HCT116 (cell line): ENCODE results near the gene CDH22. TPM values are rescaled to one million over a fixed set of nuclear protein-coding genes. Genes with fewer than 3 reads are reported as not detected.

Source experiments
- ATAC-seq: fragments of 200-7000 bp; cut with Tn5 transposase; 2 replicates; pipeline ENCODE4 v1.9.1; 2020; ENCODE audit warnings: mild to moderate bottlenecking, moderate library complexity
- BruUV-seq: library from RNA; stranded (reverse); fragments of 400-500 nt; replicated peaks from 2 replicates; lab custom pipeline; 2021; lab: Mats Ljungman, UMichigan
- CTCF ChIA-PET: fragments of 300-600 bp; sonication (Branson Sonifier 250); formaldehyde crosslinking; loops from one replicate; lab custom pipeline; 2021; ENCODE audit warnings: antibody characterized with exemption; lab: Charles Lee
- POLR2A ChIA-PET: fragments of 300-600, 350-600 bp; sonication (Branson Sonifier 250); formaldehyde crosslinking; loops from one replicate; lab custom pipeline; 2021; ENCODE audit warnings: antibody characterized with exemption; lab: Charles Lee
- RAD21 ChIA-PET, 2 experiments: fragments of 300-600 bp; sonication (Branson Sonifier 250); formaldehyde crosslinking; loops; one replicate each; lab custom pipeline; 2023; ENCODE audit warnings: low total read pairs in 2 of 2; ENCODE audit not compliant: uncharacterized antibody in 2 of 2, unreplicated experiment in 2 of 2, low non-redundant PET in 1 of 2; lab: Charles Lee
- DNase-seq: peaks from one replicate; pipeline ENCODE4 v3.0.0-alpha.2; 2010; ENCODE audit warnings: low read depth, low spot score
- H2AFZ ChIP-seq: fragments of 200-600 bp; shearing (Covaris generic), sonication (generic); 2 replicates; pipeline ENCODE4 v1.6.1; 2017; ENCODE audit warnings: low read depth, mixed run types, mixed read lengths, antibody characterized with exemption, low read length; ENCODE audit not compliant: poor library complexity, severe bottlenecking
- H3K27ac ChIP-seq: 2 replicates; pipeline ENCODE4 v1.5.1; 2012; ENCODE audit warnings: low read depth, low read length
- H3K27me3 ChIP-seq: fragments of 200-600 bp; sonication (generic); 2 replicates; pipeline ENCODE4 v1.6.1; 2016; ENCODE audit warnings: mixed run types, low read length, mixed read lengths; ENCODE audit not compliant: insufficient read depth
- H3K36me3 ChIP-seq, 2 experiments: fragments of 200-500 bp in 1 of 2; fragments of 200-600 bp in 1 of 2; sonication (Bioruptor generic) in 1 of 2; sonication (generic) in 1 of 2; 2 replicates each; pipeline versions ENCODE4 v1.5.1 to v1.6.1; 2014 to 2016; ENCODE audit warnings: low read length in 2 of 2, inconsistent platforms in 1 of 2, mixed read lengths in 1 of 2, mixed run types in 1 of 2; ENCODE audit not compliant: insufficient read depth in 2 of 2, control insufficient read depth in 1 of 2
- H3K4me1 ChIP-seq, 2 experiments: fragments of 200-600 bp in 1 of 2; sonication (generic) in 1 of 2; 2 replicates each; pipeline versions ENCODE4 v1.5.1 to v1.6.1; 2012 to 2017; ENCODE audit warnings: low read length in 2 of 2, inconsistent platforms in 1 of 2, mild to moderate bottlenecking in 1 of 2, mixed read lengths in 1 of 2, mixed run types in 1 of 2, moderate library complexity in 1 of 2; ENCODE audit not compliant: insufficient read depth in 2 of 2, control insufficient read depth in 1 of 2
- H3K4me2 ChIP-seq: fragments of 200-600 bp; sonication (generic); 2 replicates; pipeline ENCODE4 v1.6.1; 2017; ENCODE audit warnings: mixed run types, low read length, mixed read lengths
- H3K4me3 ChIP-seq, 2 experiments: fragments of 200-600 bp in 1 of 2; sonication (generic) in 1 of 2; replicated peaks in 1 of 2; 2 replicates each; pipeline ENCODE4 v1.5.1; 2011 to 2016; ENCODE audit warnings: low read length in 2 of 2, control low read depth in 1 of 2, low read depth in 1 of 2, mild to moderate bottlenecking in 1 of 2, mixed read lengths in 1 of 2, mixed run types in 1 of 2
- H3K79me2 ChIP-seq: fragments of 200-600 bp; sonication (generic); 2 replicates; pipeline ENCODE4 v1.6.1; 2017; ENCODE audit warnings: mild to moderate bottlenecking, mixed run types, low read length, moderate library complexity, mixed read lengths; ENCODE audit not compliant: insufficient read depth
- H3K9ac ChIP-seq: fragments of 200-600 bp; sonication (generic); 2 replicates; pipeline ENCODE4 v1.6.1; 2016; ENCODE audit warnings: low read length, mixed read lengths
- H3K9me2 ChIP-seq: fragments of 200-600 bp; sonication (generic), shearing (Covaris generic); 2 replicates; pipeline ENCODE4 v1.6.1; 2017; ENCODE audit warnings: mixed run types, mild to moderate bottlenecking, moderate library complexity; ENCODE audit not compliant: insufficient read depth
- H3K9me3 ChIP-seq, 2 experiments: fragments of 200-500 bp in 1 of 2; fragments of 200-600 bp in 1 of 2; sonication (Bioruptor generic) in 1 of 2; sonication (generic) in 1 of 2; 2 replicates each; pipeline ENCODE4 v1.6.1; 2014 to 2017; ENCODE audit warnings: low read length in 2 of 2, mixed read lengths in 2 of 2, inconsistent platforms in 1 of 2, low read depth in 1 of 2, mild to moderate bottlenecking in 1 of 2, mixed run types in 1 of 2, moderate library complexity in 1 of 2; ENCODE audit not compliant: control insufficient read depth in 1 of 2, insufficient read depth in 1 of 2
- H4K20me1 ChIP-seq: fragments of 200-600 bp; sonication (generic), shearing (Covaris generic); 2 replicates; pipeline ENCODE4 v1.6.1; 2017; ENCODE audit warnings: mixed run types, mild to moderate bottlenecking, moderate library complexity; ENCODE audit not compliant: insufficient read depth
- CBX3 ChIP-seq: IDR thresholded peaks from 2 replicates; pipeline ENCODE4 v1.6.1; 2012; ENCODE audit warnings: low read depth
- CTCF ChIP-seq, 3 experiments: fragments of 200-600 bp in 1 of 3; sonication (generic) in 1 of 3; IDR thresholded peaks in 2 of 3; conservative IDR thresholded peaks in 1 of 3; 2 replicates each; pipeline ENCODE4 v1.5.1; 2012 to 2017; ENCODE audit warnings: low read depth in 2 of 3, low read length in 2 of 3, antibody characterized with exemption in 1 of 3, borderline replicate concordance in 1 of 3, control low read depth in 1 of 3, mild to moderate bottlenecking in 1 of 3, mixed read lengths in 1 of 3, mixed run types in 1 of 3, moderate library complexity in 1 of 3; ENCODE audit not compliant: insufficient read depth in 1 of 3
- EGR1 ChIP-seq: IDR thresholded peaks from 2 replicates; pipeline ENCODE4 v1.6.1; 2012; ENCODE audit warnings: low read depth
- FOSL1 ChIP-seq: IDR thresholded peaks from 2 replicates; pipeline ENCODE4 v1.6.1; 2012; ENCODE audit warnings: low read depth
- JUND ChIP-seq: IDR thresholded peaks from 2 replicates; pipeline ENCODE4 v1.6.1; 2012
- MAX ChIP-seq: IDR thresholded peaks from 2 replicates; pipeline ENCODE4 v1.6.1; 2012
- POLR2AphosphoS5 ChIP-seq: IDR thresholded peaks from 2 replicates; pipeline ENCODE4 v1.6.1; 2011; ENCODE audit warnings: mild to moderate bottlenecking, low read depth, low read length, moderate library complexity
- SP1 ChIP-seq: IDR thresholded peaks from 2 replicates; pipeline ENCODE4 v1.6.1; 2012; ENCODE audit warnings: low read depth
- SRF ChIP-seq: IDR thresholded peaks from 2 replicates; pipeline ENCODE4 v1.6.1; 2012; ENCODE audit warnings: low read depth
- TCF7L2 ChIP-seq: IDR thresholded peaks from 2 replicates; pipeline ENCODE4 v1.7.0; 2011; ENCODE audit warnings: borderline replicate concordance, inconsistent platforms; ENCODE audit not compliant: insufficient read depth, insufficient read length; ENCODE audit errors: extremely low read depth
- ZFX ChIP-seq: fragments of 450-650 bp; IDR thresholded peaks from 2 replicates; pipeline ENCODE4 v1.6.1; 2017
- ZNF274 ChIP-seq: fragments of 200-500 bp; sonication (Bioruptor generic); IDR thresholded peaks from 2 replicates; pipeline ENCODE4 v1.6.1; 2014; ENCODE audit warnings: mild to moderate bottlenecking, low read depth, low read length, inconsistent platforms
- intact Hi-C: fragments of 100-400 bp; cut with micrococcal nuclease; formaldehyde crosslinking; loops from 2 replicates; pipeline ENCODE4 v1.10.0; 2022
- total RNA-seq: library from RNA; stranded (reverse); gene quantifications from one replicate; pipeline ENCODE4 v1.2.1, GENCODE V29; 2021; ENCODE audit not compliant: unreplicated experiment

The CDH22 gene
- total RNA-seq, 1 experiment from 2014 or later, result 1.8 TPM

- H3K27ac ChIP-seq, result no peak overlapping the region
- no peaks in the 10 kb centered on the region for H3K36me3 ChIP-seq
- peaks cover 9% of the 10 kb centered on the region; the same call in 1 of the 2 replicates for H3K27me3 ChIP-seq
- H3K9me3 ChIP-seq, result no peaks in the 10 kb centered on the region
- no peak overlapping the region for H3K4me3 ChIP-seq
- RAD21 ChIA-PET, result no interaction called here
- no peak for DNase-seq
- no peak overlapping the region for H3K9ac ChIP-seq
- H3K4me1 ChIP-seq, result no peaks in the 10 kb centered on the region
- CTCF ChIA-PET, result no interaction called here
- intact Hi-C loops, result no loop called here
- H3K9me2 ChIP-seq, result no peaks in the 10 kb centered on the region
- ATAC-seq, result no peak
- BruUV-seq, result no TSS peak
- no peaks in the 10 kb centered on the region for H4K20me1 ChIP-seq
- TF ChIP-seq ZNF274 (no peak), JUND (no peak), SP1 (no peak), CBX3 (no peak), SRF (no peak), TCF7L2 (no peak), CTCF (IDR thresholded peaks at IDR 0.05 in 2 of 3, conservative IDR thresholded peaks at IDR 0.05 in 1 of 3; ENCODE audit: borderline replicate concordance in 1 of 3, insufficient read depth in 1 of 3, low read depth in 2 of 3, low read length in 2 of 3) (no peak), ZFX (no peak), FOSL1 (no peak), EGR1 (no peak), POLR2AphosphoS5 (no peak), MAX (no peak)
- no peaks in the 10 kb centered on the region for H3K79me2 ChIP-seq
- POLR2A ChIA-PET, result no interaction called here
- no peak overlapping the region for H3K4me2 ChIP-seq
- H2AFZ ChIP-seq, result no peak overlapping the region
Observed at GRCh38 chr20:46267108-46268105, 40.9 kb downstream of the CDH22 start.
